AG04449 (cell line): Measurements from ENCODE around the gene ING5.

Experiments
- CTCF ChIA-PET: fragments of 350-600 bp; formaldehyde crosslinking; extraction: SDS; loops from one replicate; lab custom pipeline; 2021; ENCODE audit warnings: antibody characterized with exemption; lab: Yijun Ruan, JAX
- POLR2A ChIA-PET: fragments of 400-600, 350-600 bp; formaldehyde crosslinking; extraction: SDS; loops from one replicate; lab custom pipeline; 2020; ENCODE audit warnings: antibody characterized with exemption, inconsistent platforms; lab: Yijun Ruan, JAX
- DNase-seq: peaks from one replicate; pipeline ENCODE4 v3.0.0-alpha.2; 2010; ENCODE audit warnings: low read depth, low spot score
- H3K4me3 ChIP-seq: 2 replicates; pipeline ENCODE4 v1.5.1; 2011; ENCODE audit warnings: low read depth, mild to moderate bottlenecking, control low read depth, low read length
- TF ChIP-seq, protein P1 (sequence below): IDR thresholded peaks from one replicate; pipeline ENCODE4 v1.5.1; 2011; ENCODE audit warnings: mild to moderate bottlenecking, moderate library complexity, low read length, control low read depth, inconsistent platforms; ENCODE audit not compliant: insufficient read depth; ENCODE audit errors: missing control alignments

The ING5 gene

DNA sequence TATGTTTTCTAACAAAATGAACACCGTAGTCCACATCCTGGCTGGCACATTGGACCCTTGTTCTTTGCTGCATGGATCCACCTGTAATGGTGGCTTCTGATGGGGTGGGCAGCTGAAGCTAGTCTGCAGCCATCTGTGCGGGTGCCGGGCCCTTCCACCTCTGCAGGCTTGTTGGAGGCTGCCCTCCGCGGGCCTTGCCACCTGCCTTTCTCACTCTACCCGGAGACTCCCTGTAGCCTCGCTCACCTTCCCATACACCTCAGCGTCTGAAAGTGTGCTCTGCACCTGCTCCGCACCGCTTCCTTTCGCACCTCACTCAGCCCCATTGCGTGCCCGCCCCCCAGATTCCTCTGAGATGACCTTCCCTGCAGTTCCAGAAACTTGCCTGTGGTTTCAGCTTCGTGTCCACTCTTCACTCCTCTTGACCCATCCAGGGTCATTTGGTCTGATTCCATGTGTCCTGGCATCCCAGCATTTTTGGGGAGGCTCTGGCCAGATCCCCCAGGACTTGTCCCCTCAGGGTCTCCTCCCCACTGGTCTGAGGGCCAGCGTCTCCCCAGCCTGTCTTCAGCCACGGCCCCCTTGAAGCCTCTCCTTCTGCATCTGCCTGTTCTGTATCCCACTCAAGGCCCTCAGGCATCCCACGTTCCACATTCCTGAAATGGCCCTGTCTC lies 46.2 kb upstream of the ING5 start:
- ChIA-PET CTCF (interaction anchor here (1.0 to 1.1 kb wide), 2 partner anchors 9 to 11 kb away, joined by 3 to 4 read pairs; no protein-coding TSS in a partner anchor), POLR2A (no interaction called here)
- no peak overlapping the region for H3K4me3 ChIP-seq
- no peak for DNase-seq
- TF ChIP-seq, protein P1, sequence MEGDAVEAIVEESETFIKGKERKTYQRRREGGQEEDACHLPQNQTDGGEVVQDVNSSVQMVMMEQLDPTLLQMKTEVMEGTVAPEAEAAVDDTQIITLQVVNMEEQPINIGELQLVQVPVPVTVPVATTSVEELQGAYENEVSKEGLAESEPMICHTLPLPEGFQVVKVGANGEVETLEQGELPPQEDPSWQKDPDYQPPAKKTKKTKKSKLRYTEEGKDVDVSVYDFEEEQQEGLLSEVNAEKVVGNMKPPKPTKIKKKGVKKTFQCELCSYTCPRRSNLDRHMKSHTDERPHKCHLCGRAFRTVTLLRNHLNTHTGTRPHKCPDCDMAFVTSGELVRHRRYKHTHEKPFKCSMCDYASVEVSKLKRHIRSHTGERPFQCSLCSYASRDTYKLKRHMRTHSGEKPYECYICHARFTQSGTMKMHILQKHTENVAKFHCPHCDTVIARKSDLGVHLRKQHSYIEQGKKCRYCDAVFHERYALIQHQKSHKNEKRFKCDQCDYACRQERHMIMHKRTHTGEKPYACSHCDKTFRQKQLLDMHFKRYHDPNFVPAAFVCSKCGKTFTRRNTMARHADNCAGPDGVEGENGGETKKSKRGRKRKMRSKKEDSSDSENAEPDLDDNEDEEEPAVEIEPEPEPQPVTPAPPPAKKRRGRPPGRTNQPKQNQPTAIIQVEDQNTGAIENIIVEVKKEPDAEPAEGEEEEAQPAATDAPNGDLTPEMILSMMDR = no peak

DNA sequence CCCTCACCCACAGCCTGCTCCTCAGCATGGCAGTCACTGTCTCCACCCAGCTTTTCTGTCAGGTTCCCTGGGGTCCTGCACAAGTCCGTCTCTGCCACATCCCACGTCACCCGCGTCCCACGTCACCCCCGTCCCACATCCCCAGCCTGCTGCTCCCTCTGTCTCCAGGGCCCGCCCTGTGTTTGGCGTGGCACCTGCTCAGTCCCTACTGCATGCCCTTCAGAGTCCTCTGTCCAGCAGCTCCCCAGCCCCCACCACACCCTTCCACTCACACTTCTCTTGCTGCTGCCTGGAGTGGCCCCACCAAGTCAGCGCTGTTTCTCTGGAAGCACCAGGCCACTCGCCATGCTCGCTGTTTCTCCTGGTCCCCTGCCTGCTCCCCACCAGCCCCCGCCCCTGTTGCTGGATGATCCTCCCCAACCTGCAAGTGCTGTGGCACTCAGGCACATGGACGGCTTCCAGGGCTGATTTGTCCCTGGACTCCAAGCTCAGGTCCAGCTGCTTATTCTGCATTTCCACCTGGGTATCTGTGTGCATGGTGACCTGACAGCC lies 45.6 kb upstream of the ING5 start:
- ChIA-PET CTCF (interaction anchor here (1.0 to 1.1 kb wide), 2 partner anchors 9 to 12 kb away, joined by 3 to 4 read pairs; no protein-coding TSS in a partner anchor), POLR2A (no interaction called here)
- TF ChIP-seq, protein P1 = no peak
- H3K4me3 ChIP-seq = no peak overlapping the region
- DNase-seq = no peak

DNA sequence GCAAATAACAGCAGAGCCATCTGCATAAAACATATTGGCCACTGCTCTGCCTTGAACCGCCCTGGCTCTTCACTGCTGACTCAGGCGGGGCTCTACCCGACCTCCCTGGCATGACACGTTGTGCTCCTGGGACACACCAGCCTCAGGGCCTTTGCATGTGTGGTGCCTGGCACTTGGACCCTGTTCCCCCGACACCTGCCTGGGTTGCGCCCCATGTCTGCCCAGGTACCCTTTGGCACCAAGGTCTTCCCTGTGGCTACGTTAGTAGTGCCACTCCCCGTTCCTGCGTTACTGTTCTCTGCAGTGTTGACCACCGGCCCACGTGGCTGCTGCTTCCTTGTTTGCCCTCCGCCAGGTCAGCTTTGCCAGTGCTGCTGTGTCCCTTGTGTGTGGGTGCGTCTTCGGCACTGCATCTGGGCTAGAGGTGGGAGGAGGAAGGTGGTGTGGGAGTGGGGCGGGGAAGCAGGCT lies 44.0 kb upstream of the ING5 start:
- TF ChIP-seq, protein P1 = no peak
- no peak for DNase-seq
- ChIA-PET POLR2A (no interaction called here), CTCF (interaction anchor here (0.9 to 2.5 kb wide), 12 partner anchors 8 to 266 kb away, joined by 3 to 23 read pairs (median 4); partner anchors contain the start of genes ATG4B, D2HGDH and THAP4)
- no peak overlapping the region for H3K4me3 ChIP-seq

DNA sequence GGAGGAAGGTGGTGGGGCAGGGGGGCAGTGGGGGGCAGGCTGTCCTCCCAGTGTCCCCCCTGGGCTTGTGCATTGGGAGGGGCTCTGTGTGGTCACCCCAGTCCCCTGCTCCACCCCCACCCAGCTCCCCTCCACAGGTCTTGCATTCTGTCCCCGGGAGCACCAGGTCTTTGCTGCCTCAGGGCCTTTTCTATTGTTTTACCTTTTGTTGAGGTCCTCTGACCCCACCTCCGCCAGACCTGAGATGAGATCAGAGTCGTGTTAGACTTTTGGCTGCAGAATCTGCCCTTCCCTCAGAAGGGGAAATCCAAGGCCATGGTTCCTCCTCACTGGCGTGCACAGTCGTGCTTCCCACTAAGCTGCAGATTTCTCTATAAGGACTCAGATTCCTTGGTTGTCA lies 43.5 kb upstream of the ING5 start:
- ChIA-PET POLR2A (no interaction called here), CTCF (interaction anchor here (0.7 to 2.5 kb wide), 26 partner anchors 8 to 807 kb away, joined by 3 to 24 read pairs (median 5); partner anchors contain the start of genes ATG4B, D2HGDH and THAP4)
- TF ChIP-seq, protein P1 = no peak
- no peak for DNase-seq
- no peak overlapping the region for H3K4me3 ChIP-seq

DNA sequence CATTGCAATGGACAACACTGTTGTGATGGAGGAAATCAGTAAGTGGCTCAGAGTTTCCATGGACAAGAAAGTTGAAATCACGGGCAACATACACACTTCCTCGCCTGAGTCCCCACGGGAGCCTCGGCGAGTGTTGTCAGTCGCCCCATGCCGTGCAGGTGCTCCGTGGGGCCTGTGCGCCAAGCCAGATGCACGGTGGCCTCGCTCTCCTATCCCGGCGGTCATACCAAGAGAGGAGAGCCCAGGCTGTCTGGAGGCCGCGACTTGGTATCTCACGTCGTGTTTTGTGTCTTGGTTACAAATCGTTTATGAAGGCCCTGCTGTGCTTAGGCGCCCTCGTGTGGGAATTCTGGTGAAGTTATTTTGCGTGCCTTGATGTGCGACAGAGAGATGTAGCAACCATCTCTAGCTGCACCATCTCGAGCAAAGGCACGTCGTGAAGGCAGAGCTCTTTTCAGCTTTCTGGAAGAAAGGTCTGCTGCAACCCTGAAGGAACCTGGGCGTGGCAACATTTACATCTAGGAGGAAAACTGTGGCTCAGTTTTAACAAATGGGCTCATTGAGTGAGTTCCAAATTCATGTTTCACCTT lies 42.6 kb upstream of the ING5 start:
- POLR2A ChIA-PET = interaction anchor here (0.5 kb wide), 1 partner anchor 12 kb away, joined by 3 read pairs; no protein-coding TSS in a partner anchor
- TF ChIP-seq, protein P1 = peak; percentile 74

More for the DNA sequence above, 42.6 kb upstream of the ING5 start:
- no peak overlapping the region for H3K4me3 ChIP-seq
- DNase-seq = no peak
- CTCF ChIA-PET = interaction anchor here (0.6 to 2.5 kb wide), 37 partner anchors 8 to 808 kb away, joined by 3 to 24 read pairs (median 4); partner anchors contain the start of genes ATG4B, D2HGDH and THAP4
